ENCODE results near the gene FOCAD.
"Not testable (repeated sequence)": the region's sequence is repeated elsewhere in the genome, so short reads cannot be mapped to it uniquely, and the experiment has no call there.

Gene FOCAD

DNA sequence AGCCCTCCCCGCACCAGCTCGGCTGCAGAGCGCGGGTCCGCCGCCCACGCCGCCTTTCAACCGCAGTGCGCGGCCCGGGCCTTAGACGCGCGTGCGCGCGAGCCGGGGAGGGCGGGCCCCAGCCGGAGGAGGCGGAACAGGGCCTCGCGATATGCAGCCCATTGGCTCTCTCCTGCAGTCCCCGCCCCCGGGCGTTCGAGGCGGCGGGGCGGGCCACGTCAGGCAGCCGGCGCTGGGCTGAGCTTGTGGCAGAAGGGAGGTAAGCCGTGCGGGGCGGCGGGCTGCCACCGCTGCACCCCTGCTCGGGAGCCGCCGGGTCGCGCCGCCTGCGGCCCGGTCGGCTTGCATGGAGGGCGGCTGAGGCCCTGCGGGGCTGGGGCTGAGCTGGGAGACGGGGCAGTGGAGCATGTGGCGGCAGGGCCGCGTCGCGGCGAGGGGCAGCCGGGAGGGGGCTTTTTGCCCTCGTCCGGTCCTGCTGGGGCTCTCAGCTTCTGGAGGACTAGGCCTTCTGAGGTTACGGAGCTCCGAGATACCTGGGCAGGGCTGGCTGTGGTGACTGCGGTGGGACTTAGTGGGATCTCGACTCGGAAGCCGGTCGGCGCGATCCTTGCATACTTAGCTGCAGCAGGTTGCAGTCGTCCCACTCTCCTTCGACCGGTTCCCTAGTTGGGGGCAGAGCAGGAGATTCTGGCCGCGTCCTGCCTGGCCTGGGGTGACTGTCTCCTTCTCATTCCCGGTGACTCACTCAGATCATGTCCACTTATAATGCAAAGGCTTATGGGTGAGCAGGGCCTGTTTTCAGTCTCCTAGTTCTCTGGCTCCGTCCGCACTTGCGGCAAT is at the start of gene FOCAD:
TSS of gene FOCAD (plus strand) at position 225 of the 840 bp plus-strand sequence. CDS start 31,095 bp downstream, outside the sequence.
- DNase-seq (ENCODE audit: low read depth) = peak; percentile 95

DNA sequence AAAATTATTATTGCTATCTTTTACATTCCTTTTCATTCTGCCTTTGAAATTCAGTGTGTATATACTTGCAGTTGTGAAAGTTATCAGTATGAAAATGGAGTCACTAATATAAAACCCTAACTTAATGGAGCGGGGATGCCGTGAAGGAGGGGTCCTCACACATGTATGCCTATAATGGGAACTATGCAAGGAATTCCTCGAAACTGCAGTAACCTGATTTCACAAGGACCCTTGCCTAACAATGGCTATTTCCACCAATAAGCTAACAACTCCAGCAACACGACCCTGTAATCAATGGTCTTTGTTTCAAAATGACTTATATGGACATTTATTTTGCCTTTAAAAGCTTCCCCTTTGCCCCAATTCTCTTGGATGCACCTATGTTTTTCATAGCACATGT is 49.2 kb upstream of the FOCAD start:
- no peak for DNase-seq (ENCODE audit: low read depth)

- no peak for DNase-seq (ENCODE audit: low read depth)
Observed at GRCh38 chr9:20636888-20637440, 47.1 kb upstream of the FOCAD start.

DNA sequence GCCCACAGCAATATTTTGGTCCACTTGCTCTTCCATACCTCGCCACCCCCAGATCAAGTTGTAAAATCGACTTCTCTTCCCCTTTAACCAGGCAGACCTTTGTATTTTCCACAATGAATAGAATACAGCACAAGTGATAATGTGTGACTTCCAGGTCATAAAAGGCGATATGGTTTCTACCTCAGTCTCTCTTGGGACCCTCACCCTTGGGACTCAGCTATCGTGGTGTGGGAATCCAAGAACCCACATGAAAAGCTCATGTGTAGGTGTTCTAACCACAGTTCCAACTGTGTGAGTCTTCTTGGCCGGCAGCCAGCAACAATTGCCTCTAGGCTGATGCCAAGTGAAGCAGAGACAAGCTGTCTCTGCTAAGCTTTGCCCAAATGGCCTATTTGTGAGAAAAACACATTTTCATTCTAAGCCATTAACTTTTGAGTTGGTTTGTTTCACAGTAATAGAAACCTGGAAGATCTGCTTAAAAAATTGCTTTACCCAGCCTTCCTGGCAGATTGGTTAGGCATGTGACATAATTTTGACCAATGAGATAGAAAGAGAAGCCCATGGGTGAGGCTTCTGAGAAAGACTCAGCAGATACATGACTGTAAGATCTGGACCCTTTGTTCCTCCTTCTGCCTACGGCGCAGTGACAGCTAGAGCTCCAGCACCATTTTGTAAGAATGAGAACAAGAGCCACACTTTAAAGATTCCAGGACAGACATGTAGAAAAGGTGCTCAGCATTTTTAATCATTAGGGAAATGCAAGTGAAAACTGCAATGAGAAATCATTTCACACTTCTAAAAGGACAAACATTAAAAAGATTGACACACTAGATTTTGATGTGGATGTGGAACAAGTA is 43.5 kb upstream of the FOCAD start:
- peak; percentile 57 for DNase-seq (ENCODE audit: low read depth)

DNA sequence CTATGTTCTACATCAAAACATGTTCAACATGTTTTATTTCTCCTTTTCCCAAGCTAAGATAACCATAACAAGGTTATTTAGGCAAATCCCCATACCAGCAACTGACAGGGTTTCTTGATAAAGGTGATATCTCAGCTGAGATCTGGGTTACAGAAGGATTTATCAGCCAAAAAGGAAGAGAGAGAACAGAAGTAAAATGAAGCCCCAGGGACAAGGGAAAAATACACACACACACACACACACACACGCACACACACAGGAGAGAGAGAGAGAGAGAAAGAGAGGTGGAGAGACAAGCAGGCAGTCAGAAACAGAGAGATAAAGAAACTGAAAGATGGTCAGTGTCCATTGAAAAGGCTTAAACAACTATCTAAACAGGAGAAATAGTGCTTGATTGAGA is 42.0 kb upstream of the FOCAD start:
- DNase-seq (ENCODE audit: low read depth) = no peak

- no peak for DNase-seq (ENCODE audit: low read depth)
Observed at GRCh38 chr9:20643660-20644059, 40.4 kb upstream of the FOCAD start.

DNA sequence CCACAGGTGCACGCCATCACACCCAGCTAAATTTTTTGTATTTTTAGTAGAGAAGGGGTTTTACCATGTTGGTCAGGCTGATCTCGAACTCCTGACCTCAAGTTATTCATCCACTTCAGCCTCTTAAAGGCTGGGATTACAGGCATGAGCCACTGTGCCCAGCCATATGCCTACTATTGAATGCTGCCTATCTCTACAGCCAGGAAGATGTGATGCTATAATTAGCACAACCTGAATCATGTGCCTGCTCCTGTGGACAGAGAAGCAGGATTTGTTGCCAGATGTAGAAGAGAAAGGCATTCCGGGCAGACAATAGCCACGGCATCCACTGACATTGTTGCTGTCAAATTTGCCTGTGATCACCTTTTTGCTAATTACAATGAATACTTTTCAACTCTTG is 37.4 kb upstream of the FOCAD start:
- DNase-seq (ENCODE audit: low read depth) = no peak

GRCh38 chr9:20649381-20649780 is 34.7 kb upstream of the FOCAD start:
- no peak for DNase-seq (ENCODE audit: low read depth)

- no peak for DNase-seq (ENCODE audit: low read depth)
Observed at GRCh38 chr9:20650313-20650712, 33.7 kb upstream of the FOCAD start.

GRCh38 chr9:20650750-20651299 is 33.2 kb upstream of the FOCAD start:
- DNase-seq (ENCODE audit: low read depth) = no peak

GRCh38 chr9:20651939-20652338 is 32.1 kb upstream of the FOCAD start:
- DNase-seq (ENCODE audit: low read depth) = no peak

DNA sequence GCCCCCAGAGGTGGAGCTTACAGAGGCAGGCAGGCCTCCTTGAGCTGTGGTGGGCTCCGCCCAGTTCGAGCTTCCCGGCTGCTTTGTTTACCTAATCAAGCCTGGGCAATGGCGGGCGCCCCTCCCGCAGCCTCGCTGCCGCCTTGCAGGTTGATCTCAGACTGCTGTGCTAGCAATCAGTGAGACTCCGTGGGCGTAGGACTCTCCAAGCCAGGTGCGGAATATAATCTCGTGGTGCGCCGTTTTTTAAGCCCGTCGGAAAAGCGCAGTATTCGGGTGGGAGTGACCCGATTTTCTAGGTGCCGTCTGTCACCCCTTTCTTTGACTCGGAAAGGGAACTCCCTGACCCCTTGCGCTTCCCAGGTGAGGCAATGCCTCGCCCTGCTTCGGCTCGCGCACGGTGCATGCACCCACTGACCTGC is 25.8 kb upstream of the FOCAD start:
- peak; percentile 22 for DNase-seq (ENCODE audit: low read depth)

- no peak for DNase-seq (ENCODE audit: low read depth)
Observed at GRCh38 chr9:20658677-20659473, 25.2 kb upstream of the FOCAD start.

DNA sequence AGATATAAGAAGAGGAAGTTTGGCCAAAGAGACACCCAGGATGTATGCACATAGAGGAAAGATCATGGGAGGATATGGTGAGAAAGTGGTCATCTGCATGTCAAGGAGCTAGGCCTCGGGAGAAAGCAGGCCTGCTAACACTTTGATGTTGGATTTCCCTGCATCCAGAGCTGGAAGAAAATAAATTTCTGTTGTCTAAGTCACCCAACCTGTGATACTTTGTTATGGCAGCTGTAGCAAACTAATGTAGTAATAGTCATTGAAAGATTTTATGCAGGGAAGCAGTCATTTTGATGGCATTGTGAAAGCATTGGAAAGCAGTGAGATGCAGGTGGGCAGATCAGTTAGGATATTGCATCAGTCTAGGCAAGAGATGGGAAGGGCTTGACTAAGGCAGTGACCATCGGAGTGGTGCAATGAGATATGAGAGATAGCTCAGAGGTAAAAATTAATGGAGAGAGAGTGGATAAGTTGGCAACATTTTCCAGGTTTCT is 24.5 kb upstream of the FOCAD start:
- DNase-seq (ENCODE audit: low read depth) = no peak

- DNase-seq (ENCODE audit: low read depth) = no peak
Observed at GRCh38 chr9:20662156-20662555, 21.9 kb upstream of the FOCAD start.

- DNase-seq (ENCODE audit: low read depth) = no peak
Observed at GRCh38 chr9:20663133-20663532, 20.9 kb upstream of the FOCAD start.

DNA sequence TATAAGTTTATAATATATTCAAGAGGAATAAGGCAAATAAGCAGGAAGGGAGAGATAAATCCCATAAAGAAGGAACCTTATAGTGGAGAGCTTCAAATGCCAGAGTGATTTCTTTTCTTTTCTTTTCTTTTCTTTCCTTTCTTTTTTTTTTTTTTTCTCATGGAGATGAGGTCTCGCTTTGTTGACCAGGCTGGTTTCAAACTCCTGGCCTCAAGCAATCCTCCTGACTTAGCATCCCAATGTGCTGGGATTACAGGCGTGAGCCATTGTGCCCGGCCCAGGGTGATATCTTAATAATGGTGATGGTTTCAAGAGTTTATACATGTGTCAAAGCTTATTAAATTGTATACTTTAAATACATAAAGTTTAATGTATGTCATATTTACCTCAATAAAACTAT is 19.6 kb upstream of the FOCAD start:
- DNase-seq (ENCODE audit: low read depth) = no peak

DNA sequence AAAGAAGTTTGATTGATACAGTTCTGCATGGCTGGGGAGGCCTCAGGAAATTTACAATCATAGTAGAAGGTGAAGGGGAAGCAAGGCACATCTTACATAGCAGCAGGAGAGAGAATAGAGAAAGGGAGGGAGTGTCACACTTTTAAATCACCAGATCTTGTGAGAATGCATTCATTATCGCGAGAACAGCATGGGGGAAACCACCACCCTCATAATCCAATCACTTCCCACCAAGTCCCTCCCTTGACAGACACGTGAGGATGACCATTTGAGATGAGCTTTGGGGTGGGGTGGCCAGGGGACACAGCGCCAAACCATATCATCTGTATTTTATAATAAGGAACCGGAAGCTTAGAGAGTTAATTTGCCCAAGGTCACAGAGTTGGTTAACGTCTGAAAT is 13.7 kb upstream of the FOCAD start:
- no peak for DNase-seq (ENCODE audit: low read depth)

- DNase-seq (ENCODE audit: low read depth) = no peak
Observed at GRCh38 chr9:20671635-20672034, 12.4 kb upstream of the FOCAD start.

GRCh38 chr9:20673537-20673936 is 10.5 kb upstream of the FOCAD start:
- DNase-seq (ENCODE audit: low read depth) = not testable (repeated sequence)

- no peak for DNase-seq (ENCODE audit: low read depth)
Observed at GRCh38 chr9:20681467-20681866, 2.6 kb upstream of the FOCAD start.

Measured in activated T-helper 1 cell treated with Interleukin-2 at 50 U/mL for 16 hours (primary cell).